Loucy (cell line): ENCODE measurements around the gene DENND10.

Source experiments
- H2AFZ ChIP-seq: fragments of 200-600 bp; sonication (generic); 2 replicates; pipeline ENCODE4 v1.6.0; 2016; ENCODE audit warnings: antibody characterized with exemption, mild to moderate bottlenecking, low read length, moderate library complexity
- H3F3A ChIP-seq: fragments of 200-600 bp; 2 replicates; pipeline ENCODE4 v1.6.0; 2016; ENCODE audit warnings: antibody characterized with exemption, low read depth, mild to moderate bottlenecking
- H3K27me3 ChIP-seq: fragments of 200-600 bp; sonication (generic); 2 replicates; pipeline ENCODE4 v1.6.1; 2014; ENCODE audit warnings: low read length, mild to moderate bottlenecking; ENCODE audit not compliant: insufficient read depth, poor library complexity, severe bottlenecking
- H3K36me3 ChIP-seq: fragments of 200-600 bp; sonication (generic); 2 replicates; pipeline ENCODE4 v1.6.1; 2016; ENCODE audit warnings: low read length; ENCODE audit not compliant: insufficient read depth
- H3K4me1 ChIP-seq: fragments of 200-600 bp; sonication (generic); 2 replicates; pipeline ENCODE4 v1.5.1; 2014; ENCODE audit warnings: low read length, mild to moderate bottlenecking; ENCODE audit not compliant: insufficient read depth, poor library complexity, severe bottlenecking
- H3K4me2 ChIP-seq: fragments of 200-600 bp; sonication (generic); 2 replicates; pipeline ENCODE4 v1.6.0; 2014; ENCODE audit warnings: antibody characterized with exemption, low read length, low read depth, mild to moderate bottlenecking; ENCODE audit not compliant: poor library complexity, severe bottlenecking
- H3K4me3 ChIP-seq: fragments of 200-600 bp; sonication (generic); 2 replicates; pipeline ENCODE4 v1.5.1; 2014; ENCODE audit warnings: low read length, mild to moderate bottlenecking, mixed read lengths; ENCODE audit not compliant: poor library complexity, severe bottlenecking
- H3K79me2 ChIP-seq: fragments of 200-600 bp; sonication (generic); 2 replicates; pipeline ENCODE4 v1.6.1; 2014; ENCODE audit warnings: low read length; ENCODE audit not compliant: insufficient read depth
- H3K9ac ChIP-seq: fragments of 200-600 bp; sonication (generic); 2 replicates; pipeline ENCODE4 v1.6.0; 2014; ENCODE audit warnings: mild to moderate bottlenecking, low read depth, low read length, moderate library complexity; ENCODE audit not compliant: poor library complexity, severe bottlenecking
- H3K9me2 ChIP-seq: fragments of 200-600 bp; sonication (generic); replicated peaks from 2 replicates; pipeline ENCODE4 v1.6.1; 2016; ENCODE audit warnings: low read depth, low read length, mixed read lengths
- H3K9me3 ChIP-seq: fragments of 200-600 bp; sonication (generic); 2 replicates; pipeline ENCODE4 v1.6.1; 2014; ENCODE audit warnings: mild to moderate bottlenecking, antibody characterized with exemption, low read length, low read depth; ENCODE audit not compliant: insufficient read depth
- H4K20me1 ChIP-seq: fragments of 200-600 bp; sonication (generic); 2 replicates; pipeline ENCODE4 v1.6.0; 2014; ENCODE audit warnings: antibody characterized with exemption, low read length, mild to moderate bottlenecking; ENCODE audit not compliant: insufficient read depth, poor library complexity, severe bottlenecking
- EZH2phosphoT487 ChIP-seq: fragments of 200-600 bp; IDR thresholded peaks from 2 replicates; pipeline ENCODE4 v1.6.1; 2018; ENCODE audit warnings: antibody characterized with exemption, mild to moderate bottlenecking, moderate library complexity, borderline replicate concordance
- TF ChIP-seq, protein P1 (sequence below): fragments of 200-600 bp; sonication (generic); conservative IDR thresholded peaks from 2 replicates; pipeline ENCODE4 v1.5.1; 2014; ENCODE audit warnings: mild to moderate bottlenecking, antibody characterized with exemption, low read length

Gene DENND10

DNA sequence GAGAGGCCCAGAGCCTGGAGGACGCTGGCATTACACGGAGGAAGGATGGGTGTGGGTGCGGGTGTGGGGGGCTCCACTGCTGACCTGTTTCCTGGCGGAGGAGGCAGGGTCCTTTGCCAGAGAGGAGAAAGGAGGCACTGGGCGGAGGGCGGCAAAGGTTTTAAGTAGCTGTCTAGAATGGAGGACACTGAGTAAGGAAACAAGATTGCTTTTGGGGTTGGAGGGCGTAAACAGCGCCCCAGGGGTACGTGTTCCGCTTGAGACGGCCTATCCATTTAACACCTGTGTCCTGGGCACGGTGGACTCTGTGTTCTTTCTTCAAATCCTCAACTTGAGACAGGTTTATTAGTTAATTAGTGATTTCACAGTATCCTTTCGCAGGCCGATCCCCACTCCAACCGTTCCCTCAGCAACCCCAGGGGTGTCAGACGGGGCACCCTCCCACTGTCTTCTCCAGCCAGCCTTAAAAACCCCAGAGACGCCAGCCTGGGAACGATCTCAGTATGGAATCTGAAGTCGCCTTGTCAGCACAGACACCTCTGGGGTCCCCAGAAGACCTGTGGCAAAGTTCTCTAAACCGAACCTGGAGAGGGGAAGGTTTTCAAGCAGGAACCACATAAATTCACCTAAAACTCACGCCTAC is 36.8 kb downstream of the DENND10 start:
- Histone ChIP-seq H3K4me3 (no peak overlapping the region), H3K36me3 (no peaks in the 10 kb centered on the region), H3F3A (no peaks in the 10 kb centered on the region), H3K27me3 (no peaks in the 10 kb centered on the region), H3K9ac (no peak overlapping the region), H3K4me1 (no peaks in the 10 kb centered on the region), H3K4me2 (no peak overlapping the region), H4K20me1 (no peaks in the 10 kb centered on the region), H3K9me3 (no peaks in the 10 kb centered on the region), H2AFZ (no peak overlapping the region), H3K9me2 (no peaks in the 10 kb centered on the region), H3K79me2 (no peaks in the 10 kb centered on the region)
- TF ChIP-seq, protein P1, sequence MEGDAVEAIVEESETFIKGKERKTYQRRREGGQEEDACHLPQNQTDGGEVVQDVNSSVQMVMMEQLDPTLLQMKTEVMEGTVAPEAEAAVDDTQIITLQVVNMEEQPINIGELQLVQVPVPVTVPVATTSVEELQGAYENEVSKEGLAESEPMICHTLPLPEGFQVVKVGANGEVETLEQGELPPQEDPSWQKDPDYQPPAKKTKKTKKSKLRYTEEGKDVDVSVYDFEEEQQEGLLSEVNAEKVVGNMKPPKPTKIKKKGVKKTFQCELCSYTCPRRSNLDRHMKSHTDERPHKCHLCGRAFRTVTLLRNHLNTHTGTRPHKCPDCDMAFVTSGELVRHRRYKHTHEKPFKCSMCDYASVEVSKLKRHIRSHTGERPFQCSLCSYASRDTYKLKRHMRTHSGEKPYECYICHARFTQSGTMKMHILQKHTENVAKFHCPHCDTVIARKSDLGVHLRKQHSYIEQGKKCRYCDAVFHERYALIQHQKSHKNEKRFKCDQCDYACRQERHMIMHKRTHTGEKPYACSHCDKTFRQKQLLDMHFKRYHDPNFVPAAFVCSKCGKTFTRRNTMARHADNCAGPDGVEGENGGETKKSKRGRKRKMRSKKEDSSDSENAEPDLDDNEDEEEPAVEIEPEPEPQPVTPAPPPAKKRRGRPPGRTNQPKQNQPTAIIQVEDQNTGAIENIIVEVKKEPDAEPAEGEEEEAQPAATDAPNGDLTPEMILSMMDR = no peak
- TF ChIP-seq EZH2phosphoT487 = no peak

DNA sequence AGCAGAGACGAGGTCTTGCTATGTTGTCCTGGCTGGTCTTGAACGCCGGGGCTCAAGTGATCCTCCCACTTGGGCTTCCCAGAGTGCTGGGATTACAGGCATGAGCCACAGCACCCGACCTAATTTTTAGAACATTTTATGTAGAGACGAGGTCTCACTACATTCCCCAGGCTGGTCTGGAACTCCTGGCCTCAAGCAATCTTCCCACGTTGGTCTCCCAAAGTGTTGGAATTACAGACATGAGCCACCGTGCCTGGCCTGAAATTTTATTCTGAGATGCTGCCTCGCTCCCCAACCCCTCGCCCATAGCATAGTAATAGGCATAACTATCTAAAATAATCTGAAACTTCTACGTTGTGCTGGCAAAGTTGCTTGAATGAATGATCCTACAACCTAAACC is 39.7 kb downstream of the DENND10 start:
- Histone ChIP-seq H3K4me1 (no peaks in the 10 kb centered on the region), H3K27me3 (no peaks in the 10 kb centered on the region), H3K9me2 (no peaks in the 10 kb centered on the region), H3F3A (no peaks in the 10 kb centered on the region), H3K9ac (no peak overlapping the region), H4K20me1 (no peaks in the 10 kb centered on the region), H3K4me3 (no peak overlapping the region), H2AFZ (no peak overlapping the region), H3K9me3 (no peaks in the 10 kb centered on the region), H3K36me3 (no peaks in the 10 kb centered on the region; the same call in 1 of the 2 replicates), H3K79me2 (no peaks in the 10 kb centered on the region), H3K4me2 (no peak overlapping the region)
- no peak for TF ChIP-seq EZH2phosphoT487
- TF ChIP-seq, protein P1 = no peak

DNA sequence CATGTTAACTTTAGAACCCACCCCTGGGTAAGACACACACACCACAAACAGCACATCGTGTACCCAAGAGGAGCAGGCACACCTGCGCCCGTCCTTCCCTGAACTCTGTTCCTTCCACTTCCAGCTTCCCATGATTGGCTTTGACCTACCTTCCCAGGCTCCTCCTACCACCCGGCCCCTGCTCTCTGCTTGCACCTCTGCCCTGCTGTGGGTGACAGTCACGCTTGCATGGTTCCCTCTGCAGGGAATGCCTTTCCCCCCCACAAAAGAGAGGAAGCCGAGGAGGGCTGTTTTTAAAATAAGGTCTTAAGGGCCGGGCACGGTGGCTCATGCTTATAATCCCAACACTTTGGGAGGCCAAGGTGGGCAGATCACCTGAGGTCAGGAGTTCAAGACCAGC is 45.2 kb downstream of the DENND10 start:
- peaks cover 3% of the 10 kb centered on the region; the same call in 1 of the 2 replicates for H3K36me3 ChIP-seq
- no peaks in the 10 kb centered on the region for H3F3A ChIP-seq
- H4K20me1 ChIP-seq = no peaks in the 10 kb centered on the region
- H3K9ac ChIP-seq = no peak overlapping the region
- no peaks in the 10 kb centered on the region for H3K27me3 ChIP-seq
- H3K4me2 ChIP-seq = no peak overlapping the region
- no peaks in the 10 kb centered on the region for H3K9me3 ChIP-seq
- no peak overlapping the region for H3K4me3 ChIP-seq
- no peaks in the 10 kb centered on the region for H3K9me2 ChIP-seq
- TF ChIP-seq, protein P1 = no peak
- TF ChIP-seq EZH2phosphoT487 = no peak
- H3K4me1 ChIP-seq = no peaks in the 10 kb centered on the region
- no peak overlapping the region for H2AFZ ChIP-seq
- H3K79me2 ChIP-seq = no peaks in the 10 kb centered on the region
